ENCODE data around the gene TSC22D1.

Gene TSC22D1

DNA sequence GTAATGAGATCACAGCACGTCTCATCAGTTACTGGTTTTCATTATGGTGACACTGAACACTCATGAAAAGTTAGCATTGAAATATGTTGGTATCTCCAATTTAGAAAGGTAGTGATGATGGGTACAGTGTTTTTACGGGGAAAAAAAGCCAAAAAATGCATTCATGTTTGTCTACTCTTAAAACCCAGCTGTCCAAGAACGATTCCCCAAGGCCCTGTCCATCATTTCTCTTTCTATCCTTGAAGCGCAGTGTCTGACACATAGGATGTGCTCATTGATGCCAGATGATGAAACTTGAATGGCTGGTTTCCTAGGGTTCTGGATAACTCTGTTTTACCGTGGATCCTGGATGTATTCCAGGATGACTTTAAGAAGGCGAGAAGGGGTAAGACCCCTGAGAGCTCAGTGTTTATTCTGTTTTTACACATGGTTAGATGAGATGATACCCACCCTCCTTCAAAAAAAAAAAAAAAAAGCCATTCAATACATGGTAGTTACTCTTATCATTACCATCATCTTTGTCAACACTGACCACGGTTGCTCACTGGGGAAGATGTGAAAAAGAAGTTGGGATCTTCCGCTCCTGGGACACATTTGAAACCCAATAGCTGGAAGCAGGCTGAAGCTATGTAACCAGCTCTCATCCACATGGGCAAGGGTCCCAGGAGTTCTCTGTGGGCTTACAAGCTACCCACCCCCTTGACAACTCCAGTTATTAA is 180.0 kb downstream of the TSC22D1 start:
- no peaks in the 10 kb centered on the region for H3K9me3 ChIP-seq (ENCODE audit: insufficient read depth, low read length)
- TF ChIP-seq, protein P1, sequence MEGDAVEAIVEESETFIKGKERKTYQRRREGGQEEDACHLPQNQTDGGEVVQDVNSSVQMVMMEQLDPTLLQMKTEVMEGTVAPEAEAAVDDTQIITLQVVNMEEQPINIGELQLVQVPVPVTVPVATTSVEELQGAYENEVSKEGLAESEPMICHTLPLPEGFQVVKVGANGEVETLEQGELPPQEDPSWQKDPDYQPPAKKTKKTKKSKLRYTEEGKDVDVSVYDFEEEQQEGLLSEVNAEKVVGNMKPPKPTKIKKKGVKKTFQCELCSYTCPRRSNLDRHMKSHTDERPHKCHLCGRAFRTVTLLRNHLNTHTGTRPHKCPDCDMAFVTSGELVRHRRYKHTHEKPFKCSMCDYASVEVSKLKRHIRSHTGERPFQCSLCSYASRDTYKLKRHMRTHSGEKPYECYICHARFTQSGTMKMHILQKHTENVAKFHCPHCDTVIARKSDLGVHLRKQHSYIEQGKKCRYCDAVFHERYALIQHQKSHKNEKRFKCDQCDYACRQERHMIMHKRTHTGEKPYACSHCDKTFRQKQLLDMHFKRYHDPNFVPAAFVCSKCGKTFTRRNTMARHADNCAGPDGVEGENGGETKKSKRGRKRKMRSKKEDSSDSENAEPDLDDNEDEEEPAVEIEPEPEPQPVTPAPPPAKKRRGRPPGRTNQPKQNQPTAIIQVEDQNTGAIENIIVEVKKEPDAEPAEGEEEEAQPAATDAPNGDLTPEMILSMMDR (IDR thresholded peaks at IDR 0.05; ENCODE audit: insufficient read depth, low read length, poor library complexity, severe bottlenecking): no peak
- no peak for TF ChIP-seq EZH2phosphoT487 (conservative IDR thresholded peaks at IDR 0.05; ENCODE audit: low read length)
- H3K4me2 ChIP-seq (ENCODE audit: low read depth, low read length, poor library complexity, severe bottlenecking): no peak overlapping the region
- H3K9ac ChIP-seq (ENCODE audit: low read length): no peak overlapping the region
- no peaks in the 10 kb centered on the region for H3K9me2 ChIP-seq (replicated peaks; ENCODE audit: insufficient read depth, low read length)
- H3K36me3 ChIP-seq (ENCODE audit: low read length): no peaks in the 10 kb centered on the region
- H3K4me3 ChIP-seq (ENCODE audit: insufficient read depth, low read length, poor library complexity, severe bottlenecking): no peak overlapping the region
- H3K27me3 ChIP-seq (ENCODE audit: low read length): no peaks in the 10 kb centered on the region
- H3K79me2 ChIP-seq (ENCODE audit: insufficient read depth, low read length): no peaks in the 10 kb centered on the region
- H2AFZ ChIP-seq (ENCODE audit: low read depth, low read length, severe bottlenecking): no peak overlapping the region
- no peak overlapping the region for H3K27ac ChIP-seq (ENCODE audit: low read depth, low read length)
- H4K20me1 ChIP-seq (ENCODE audit: low read depth, low read length): no peaks in the 10 kb centered on the region
- H3F3A ChIP-seq (ENCODE audit: insufficient read depth): no peaks in the 10 kb centered on the region

DNA sequence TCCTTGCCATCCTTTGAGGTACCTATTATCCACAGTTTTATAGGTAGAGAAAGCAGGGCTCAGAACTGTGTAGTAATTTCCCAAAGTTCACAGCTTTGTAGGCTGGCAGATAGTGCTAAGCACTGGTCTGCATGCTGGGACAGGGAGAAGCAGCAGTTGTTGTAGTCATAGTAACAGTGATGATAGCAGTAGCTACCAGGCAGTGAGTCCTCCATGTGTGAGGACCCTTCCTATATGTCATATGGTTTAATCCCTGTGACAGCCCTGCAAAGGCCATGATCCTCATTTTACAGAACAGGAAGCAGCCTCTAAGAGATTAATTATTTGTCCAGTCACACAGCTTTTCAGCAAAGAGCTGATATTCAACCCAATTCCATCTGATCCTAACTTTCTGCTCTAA is 181.5 kb downstream of the TSC22D1 start:
- no peak for TF ChIP-seq EZH2phosphoT487 (conservative IDR thresholded peaks at IDR 0.05; ENCODE audit: low read length)
- TF ChIP-seq, protein P1 (IDR thresholded peaks at IDR 0.05; ENCODE audit: insufficient read depth, low read length, poor library complexity, severe bottlenecking): no peak
- Histone ChIP-seq H3K79me2 (ENCODE audit: insufficient read depth, low read length) (no peaks in the 10 kb centered on the region), H4K20me1 (ENCODE audit: low read depth, low read length) (no peaks in the 10 kb centered on the region), H3F3A (ENCODE audit: insufficient read depth) (no peaks in the 10 kb centered on the region), H3K9me3 (ENCODE audit: insufficient read depth, low read length) (no peaks in the 10 kb centered on the region), H3K4me2 (ENCODE audit: low read depth, low read length, poor library complexity, severe bottlenecking) (no peak overlapping the region), H3K9me2 (replicated peaks; ENCODE audit: insufficient read depth, low read length) (no peaks in the 10 kb centered on the region), H3K36me3 (ENCODE audit: low read length) (no peaks in the 10 kb centered on the region), H2AFZ (ENCODE audit: low read depth, low read length, severe bottlenecking) (no peak overlapping the region), H3K4me3 (ENCODE audit: insufficient read depth, low read length, poor library complexity, severe bottlenecking) (no peak overlapping the region), H3K9ac (ENCODE audit: low read length) (no peak overlapping the region), H3K27ac (ENCODE audit: low read depth, low read length) (no peak overlapping the region), H3K27me3 (ENCODE audit: low read length) (no peaks in the 10 kb centered on the region)

DNA sequence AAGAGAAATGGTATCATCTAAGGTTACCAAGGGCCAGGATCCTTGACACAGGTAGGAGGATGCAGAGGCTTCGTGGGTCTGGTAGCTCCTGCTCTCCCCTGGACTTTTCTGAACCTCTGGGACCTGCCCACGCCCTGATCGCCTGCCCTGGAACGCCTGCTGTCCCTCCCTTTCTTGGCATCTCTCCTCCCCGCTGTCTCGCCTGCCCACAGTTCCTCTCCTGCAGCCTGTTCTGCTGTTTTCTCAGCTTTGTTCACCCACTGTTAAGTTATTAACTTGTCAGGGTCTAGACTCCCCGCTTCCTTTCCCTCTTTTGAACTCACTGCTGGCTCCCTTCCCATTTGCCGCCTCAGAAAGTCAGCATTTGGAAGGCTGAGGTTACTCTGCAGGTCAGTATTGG is 182.7 kb downstream of the TSC22D1 start:
- Histone ChIP-seq H3K9me3 (ENCODE audit: insufficient read depth, low read length) (no peaks in the 10 kb centered on the region), H4K20me1 (ENCODE audit: low read depth, low read length) (no peaks in the 10 kb centered on the region), H3K27ac (ENCODE audit: low read depth, low read length) (no peak overlapping the region), H3F3A (ENCODE audit: insufficient read depth) (no peaks in the 10 kb centered on the region), H2AFZ (ENCODE audit: low read depth, low read length, severe bottlenecking) (no peak overlapping the region), H3K9me2 (replicated peaks; ENCODE audit: insufficient read depth, low read length) (no peaks in the 10 kb centered on the region), H3K4me2 (ENCODE audit: low read depth, low read length, poor library complexity, severe bottlenecking) (no peak overlapping the region), H3K9ac (ENCODE audit: low read length) (no peak overlapping the region), H3K79me2 (ENCODE audit: insufficient read depth, low read length) (no peaks in the 10 kb centered on the region), H3K27me3 (ENCODE audit: low read length) (no peaks in the 10 kb centered on the region), H3K36me3 (ENCODE audit: low read length) (no peaks in the 10 kb centered on the region), H3K4me3 (ENCODE audit: insufficient read depth, low read length, poor library complexity, severe bottlenecking) (no peak overlapping the region)
- TF ChIP-seq, protein P1 (IDR thresholded peaks at IDR 0.05; ENCODE audit: insufficient read depth, low read length, poor library complexity, severe bottlenecking): no peak
- TF ChIP-seq EZH2phosphoT487 (conservative IDR thresholded peaks at IDR 0.05; ENCODE audit: low read length): no peak

Measured in SU-DHL-6 (cell line).